OCI-LY7 (cell line): ENCODE results near the gene RAET1E. TPM values are rescaled to one million over a fixed set of nuclear protein-coding genes. Genes with fewer than 3 reads are reported as not detected.
A peak's percentile ranks its signal among the peaks of the same experiment; 100 is the strongest.

Experiments
- BruUV-seq: library from RNA; stranded (reverse); fragments of 400-500 nt; replicated peaks from 2 replicates; lab custom pipeline; 2021; lab: Mats Ljungman, UMichigan
- CTCF ChIA-PET: fragments of 300-600 bp; sonication (Branson Sonifier 250); formaldehyde crosslinking; loops from one replicate; lab custom pipeline; 2022; ENCODE audit warnings: antibody characterized with exemption; ENCODE audit not compliant: unreplicated experiment; lab: Charles Lee
- POLR2A ChIA-PET: fragments of 300-600 bp; sonication (Branson Sonifier 250); formaldehyde crosslinking; loops from one replicate; lab custom pipeline; 2022; ENCODE audit warnings: antibody characterized with exemption; lab: Charles Lee
- DNase-seq: peaks from one replicate; pipeline ENCODE4 v3.0.0-alpha.2; 2015; ENCODE audit warnings: low spot score
- H2AFZ ChIP-seq: fragments of 200-600 bp; sonication (generic), shearing (Covaris generic); 2 replicates; pipeline ENCODE4 v1.6.1; 2014; ENCODE audit warnings: mild to moderate bottlenecking, antibody characterized with exemption, low read length, moderate library complexity
- H3K27ac ChIP-seq: fragments of 200-600 bp; sonication (generic); 2 replicates; pipeline ENCODE4 v1.5.1; 2014; ENCODE audit warnings: mixed run types, low read depth, mild to moderate bottlenecking, moderate library complexity, low read length, inconsistent platforms; ENCODE audit not compliant: poor library complexity, severe bottlenecking
- H3K36me3 ChIP-seq: fragments of 200-600 bp; sonication (generic); 2 replicates; pipeline ENCODE4 v1.6.1; 2014; ENCODE audit warnings: mild to moderate bottlenecking, antibody characterized with exemption, low read length, moderate library complexity, mixed read lengths; ENCODE audit not compliant: insufficient read depth
- H3K4me1 ChIP-seq: fragments of 200-600 bp; sonication (generic); 2 replicates; pipeline ENCODE4 v1.5.1; 2014; ENCODE audit warnings: mild to moderate bottlenecking, low read length; ENCODE audit not compliant: insufficient read depth, poor library complexity, severe bottlenecking
- H3K4me2 ChIP-seq: fragments of 200-600 bp; sonication (generic); 2 replicates; pipeline ENCODE4 v1.6.1; 2014; ENCODE audit warnings: mild to moderate bottlenecking, low read length
- H3K4me3 ChIP-seq: fragments of 200-600 bp; sonication (generic); 2 replicates; pipeline ENCODE4 v1.5.1; 2014; ENCODE audit warnings: mild to moderate bottlenecking, low read depth, low read length; ENCODE audit not compliant: poor library complexity, severe bottlenecking
- H3K79me2 ChIP-seq: fragments of 200-600 bp; sonication (generic); 2 replicates; pipeline ENCODE4 v1.6.1; 2016; ENCODE audit warnings: low read depth, mild to moderate bottlenecking, low read length, moderate library complexity, mixed read lengths; ENCODE audit not compliant: insufficient read depth
- H3K9me2 ChIP-seq: fragments of 200-600 bp; sonication (generic); 2 replicates; pipeline ENCODE4 v1.6.1; 2016; ENCODE audit warnings: mild to moderate bottlenecking, low read length, mixed read lengths; ENCODE audit not compliant: insufficient read depth
- H3K9me3 ChIP-seq: fragments of 200-600 bp; sonication (generic); 2 replicates; pipeline ENCODE4 v1.6.1; 2014; ENCODE audit warnings: mild to moderate bottlenecking, mixed run types, low read length, mixed read lengths
- H4K20me1 ChIP-seq: fragments of 200-600 bp; sonication (generic); 2 replicates; pipeline ENCODE4 v1.6.1; 2014; ENCODE audit warnings: mild to moderate bottlenecking, antibody characterized with exemption, low read length, moderate library complexity, mixed read lengths; ENCODE audit not compliant: insufficient read depth
- CTCF ChIP-seq: fragments of 200-600 bp; sonication (generic); conservative IDR thresholded peaks from 2 replicates; pipeline ENCODE4 v1.5.1; 2014; ENCODE audit warnings: mild to moderate bottlenecking, antibody characterized with exemption, low read length, moderate library complexity, mixed read lengths
- EZH2phosphoT487 ChIP-seq: fragments of 200-600 bp; sonication (generic); IDR thresholded peaks from 2 replicates; pipeline ENCODE4 v1.6.1; 2018; ENCODE audit warnings: low read depth, borderline replicate concordance, mild to moderate bottlenecking, mixed run types, antibody characterized with exemption, low read length, moderate library complexity, mixed read lengths
- intact Hi-C: fragments of 100-400 bp; cut with micrococcal nuclease; formaldehyde crosslinking; loops from one replicate; pipeline ENCODE4 v1.10.0; 2022; ENCODE audit not compliant: unreplicated experiment
- total RNA-seq, 2 experiments: library from RNA; depleted of rRNA in 1 of 2; stranded (reverse); fragments of >200 nt in 1 of 2; shearing (Covaris generic) in 1 of 2; gene quantifications; 2 replicates each; pipeline ENCODE4 v1.2.3, GENCODE V29; 2014 to 2022

Gene RAET1E
- total RNA-seq, 2 experiments from 2014 or later, result not detected

- Histone ChIP-seq H3K4me1 (peaks cover 11% of the 10 kb centered on the region), H3K4me3 (no peak overlapping the region), H2AFZ (no peak overlapping the region), H3K79me2 (no peaks in the 10 kb centered on the region), H3K9me3 (no peaks in the 10 kb centered on the region), H3K36me3 (no peaks in the 10 kb centered on the region), H3K4me2 (no peak overlapping the region), H4K20me1 (no peaks in the 10 kb centered on the region), H3K9me2 (no peaks in the 10 kb centered on the region), H3K27ac (no peak overlapping the region)
- TF ChIP-seq EZH2phosphoT487 (no peak), CTCF (no peak)
- intact Hi-C loops, result loop anchor here (10.0 kb wide), 1 partner anchor 360 kb away; the partner anchor contains the start of gene GINM1
- BruUV-seq, result no TSS peak
- ChIA-PET POLR2A (no interaction called here), CTCF (interaction anchor here (1.1 to 2.0 kb wide), 2 partner anchors 84 to 89 kb away, joined by 4 read pairs; no protein-coding TSS in a partner anchor)
- DNase-seq, result no peak
Measured at GRCh38 chr6:149924933-149925252, 27.0 kb upstream of the RAET1E start.

GRCh38 chr6:149924206-149924932, 26.5 kb upstream of the RAET1E start:
- DNase-seq, result no peak
- Histone ChIP-seq H3K36me3 (no peaks in the 10 kb centered on the region), H3K4me3 (no peak overlapping the region), H3K79me2 (no peaks in the 10 kb centered on the region), H4K20me1 (no peaks in the 10 kb centered on the region), H2AFZ (no peak overlapping the region), H3K9me2 (no peaks in the 10 kb centered on the region), H3K9me3 (no peaks in the 10 kb centered on the region), H3K4me2 (no peak overlapping the region), H3K4me1 (peaks cover 11% of the 10 kb centered on the region), H3K27ac (no peak overlapping the region)
- no TSS peak for BruUV-seq
- intact Hi-C loops, result loop anchor here (10.0 kb wide), 1 partner anchor 360 kb away; the partner anchor contains the start of gene GINM1
- no peak for TF ChIP-seq CTCF
- ChIA-PET CTCF (interaction anchor here (1.1 to 2.0 kb wide), 2 partner anchors 84 to 89 kb away, joined by 4 read pairs; no protein-coding TSS in a partner anchor), POLR2A (no interaction called here)

- TF ChIP-seq EZH2phosphoT487 (no peak), CTCF (no peak)
- H4K20me1 ChIP-seq, result no peaks in the 10 kb centered on the region
- H3K36me3 ChIP-seq, result no peaks in the 10 kb centered on the region
- no TSS peak for BruUV-seq
- H2AFZ ChIP-seq, result no peak overlapping the region
- no peak for DNase-seq
- peaks cover 11% of the 10 kb centered on the region for H3K4me1 ChIP-seq
- peak overlapping the region; percentile 56 for H3K4me2 ChIP-seq
- peak overlapping the region; percentile 41 for H3K4me3 ChIP-seq
- intact Hi-C loops, result loop anchor here (10.0 kb wide), 1 partner anchor 359 kb away; the partner anchor contains the start of gene GINM1
- no peak overlapping the region for H3K27ac ChIP-seq
- no peaks in the 10 kb centered on the region for H3K9me2 ChIP-seq
- no peaks in the 10 kb centered on the region for H3K9me3 ChIP-seq
- ChIA-PET CTCF (interaction anchor here (2.0 kb wide), 1 partner anchor 83 kb away, joined by 4 read pairs; no protein-coding TSS in a partner anchor), POLR2A (no interaction called here)
- no peaks in the 10 kb centered on the region for H3K79me2 ChIP-seq
Measured at GRCh38 chr6:149923327-149923986, 25.5 kb upstream of the RAET1E start.
